K562 (cell line): ENCODE data around the gene PLAC9. TPM values are rescaled to one million over a fixed set of nuclear protein-coding genes. Genes with fewer than 3 reads are reported as not detected.

Experiments used
- ARID1B ChIP-seq: fragments of 450-650 bp; IDR thresholded peaks from 2 replicates; pipeline ENCODE4 v1.6.1; 2016; ENCODE audit warnings: antibody characterized with exemption, mild to moderate bottlenecking, inconsistent platforms
- ATF3 ChIP-seq, 2 experiments: fragments of 450-650 bp in 1 of 2; sonication (generic) in 1 of 2; formaldehyde crosslinking in 1 of 2; IDR thresholded peaks in 1 of 2; conservative IDR thresholded peaks in 1 of 2; 2 replicates each; pipeline versions ENCODE4 v1.6.1 to v1.8.1; 2016 to 2023; ENCODE audit warnings: mild to moderate bottlenecking in 2 of 2, moderate library complexity in 2 of 2, inconsistent platforms in 1 of 2, missing genetic modification reagents in 1 of 2
- CBX8 ChIP-seq: fragments of 200-600 bp; sonication (generic); IDR thresholded peaks from 2 replicates; pipeline ENCODE4 v1.6.1; 2012; ENCODE audit warnings: borderline replicate concordance, mixed run types, low read depth, mild to moderate bottlenecking, moderate library complexity, mixed read lengths, low read length, control low read depth, inconsistent platforms; ENCODE audit not compliant: poor library complexity, severe bottlenecking; ENCODE audit errors: extremely low read depth
- CCAR2 ChIP-seq: fragments of 200-400 bp; formaldehyde crosslinking; IDR thresholded peaks from 2 replicates; pipeline ENCODE4 v1.6.1; 2017; ENCODE audit warnings: mild to moderate bottlenecking, low read depth, low read length
- DPF2 ChIP-seq: fragments of 450-650 bp; IDR thresholded peaks from 2 replicates; pipeline ENCODE4 v1.6.1; 2016
- FOXO4 ChIP-seq: fragments of 450-650 bp; formaldehyde crosslinking; IDR thresholded peaks from 2 replicates; pipeline ENCODE4 v1.4.0; 2020; ENCODE audit warnings: mild to moderate bottlenecking, moderate library complexity
- GABPB1 ChIP-seq: sonication (generic); formaldehyde crosslinking; IDR thresholded peaks from 2 replicates; pipeline ENCODE4 v1.8.0; 2022; ENCODE audit warnings: mild to moderate bottlenecking, missing genetic modification reagents
- GABPB2 ChIP-seq: fragments of 250-450 bp; sonication (Bioruptor Pico); conservative IDR thresholded peaks from 2 replicates; pipeline ENCODE4 v1.5.1; 2021; ENCODE audit warnings: mild to moderate bottlenecking
- GTF2E2 ChIP-seq: fragments of 200-800 bp; sonication (Bioruptor generic); IDR thresholded peaks from 2 replicates; pipeline ENCODE4 v1.6.1; 2016; ENCODE audit warnings: missing genetic modification characterization, missing compliant biosample characterization
- IFI16 ChIP-seq: fragments of 250-450 bp; sonication (Bioruptor Pico); IDR thresholded peaks from 2 replicates; pipeline ENCODE4 v2.1.2; 2022; ENCODE audit warnings: mild to moderate bottlenecking, inconsistent platforms
- IRF1 ChIP-seq: sonication (generic); formaldehyde crosslinking; IDR thresholded peaks from 2 replicates; pipeline ENCODE4 v1.8.0; 2022; ENCODE audit warnings: missing genetic modification reagents, mild to moderate bottlenecking, borderline replicate concordance
- KAT7 ChIP-seq: sonication (generic); formaldehyde crosslinking; IDR thresholded peaks from 2 replicates; pipeline ENCODE4 v1.8.0; 2022; ENCODE audit warnings: missing genetic modification reagents, mild to moderate bottlenecking, borderline replicate concordance
- NR0B1 ChIP-seq: fragments of 450-650 bp; IDR thresholded peaks from one replicate; pipeline ENCODE4 v1.6.1; 2018; ENCODE audit warnings: mild to moderate bottlenecking, moderate library complexity; ENCODE audit not compliant: partially characterized antibody
- POU5F1 ChIP-seq: fragments of 150-350 bp; IDR thresholded peaks from 2 replicates; pipeline ENCODE4 v1.6.1; 2014; ENCODE audit warnings: borderline replicate concordance, low read length, low read depth, mild to moderate bottlenecking; ENCODE audit not compliant: partially characterized antibody
- PTBP1 ChIP-seq: fragments of 200-400 bp; formaldehyde crosslinking; IDR thresholded peaks from 2 replicates; pipeline ENCODE4 v1.6.1; 2017; ENCODE audit warnings: low read depth, low read length
- RB1 ChIP-seq: fragments of 450-650 bp; IDR thresholded peaks from 2 replicates; pipeline ENCODE4 v1.6.1; 2017; ENCODE audit warnings: low read depth, mild to moderate bottlenecking
- RBM39 ChIP-seq: fragments of 200-400 bp; formaldehyde crosslinking; optimal IDR thresholded peaks from 2 replicates; pipeline ENCODE3; 2018; ENCODE audit warnings: low read depth, low read length
- U2AF2 ChIP-seq: fragments of 200-400 bp; formaldehyde crosslinking; optimal IDR thresholded peaks from 2 replicates; pipeline ENCODE3; 2017; ENCODE audit warnings: low read depth, mild to moderate bottlenecking, low read length
- ZBTB1 ChIP-seq: sonication (generic); formaldehyde crosslinking; IDR thresholded peaks from 2 replicates; pipeline ENCODE4 v1.8.1; 2023; ENCODE audit warnings: missing genetic modification reagents, low read depth, mild to moderate bottlenecking, borderline replicate concordance
- ZNF134 ChIP-seq: fragments of 250-450 bp; sonication (Bioruptor Pico); conservative IDR thresholded peaks from 2 replicates; pipeline ENCODE4 v1.4.0; 2020
- ZNF277 ChIP-seq: fragments of 250-450 bp; sonication (Bioruptor Pico); IDR thresholded peaks from 2 replicates; pipeline ENCODE4 v1.8.0; 2022; ENCODE audit warnings: inconsistent platforms, mild to moderate bottlenecking, moderate library complexity, borderline replicate concordance
- ZNF384 ChIP-seq: IDR thresholded peaks from 2 replicates; pipeline ENCODE4 v1.6.1; 2012; ENCODE audit warnings: low read depth, low read length, improper control_type of control experiment
- ZNF583 ChIP-seq: fragments of 250-450 bp; sonication (Bioruptor Pico); IDR thresholded peaks from 2 replicates; pipeline ENCODE4 v1.4.0; 2020
- ZNF644 ChIP-seq: fragments of 200-800 bp; sonication (Bioruptor generic); IDR thresholded peaks from 2 replicates; pipeline ENCODE4 v1.6.1; 2016; ENCODE audit warnings: low read depth, missing genetic modification characterization, missing compliant biosample characterization
- polyA plus RNA-seq, 8 experiments: library from polyadenylated mRNA; depleted of rRNA in 4 of 8; stranded (reverse) in 5 of 8; unstranded in 3 of 8; fragments of >200 nt; fragmentation: Nextera tagmentation in 2 of 8; fragmentation: Illumina TruSeq in 1 of 8; extraction: Ambion mirVana in 2 of 8; extraction: Trizol in 1 of 8; gene quantifications; 2 replicates each; pipeline versions ENCODE4 v1.2.1 to v1.2.3, GENCODE V29; 2011 to 2014; ENCODE audit warnings: inconsistent platforms in 1 of 8, missing spikeins in 1 of 8
- total RNA-seq, 7 experiments: library from RNA; depleted of rRNA in 6 of 7; stranded (reverse); fragments of >200 nt in 6 of 7; fragmentation: Illumina TruSeq in 2 of 7; extraction: Trizol in 2 of 7; gene quantifications; 2 replicates each; pipeline versions ENCODE4 v1.2.1 to v1.2.3, GENCODE V29; 2011 to 2021; ENCODE audit warnings: low replicate concordance in 1 of 7

Gene PLAC9
- total and polyA plus RNA-seq, 9 of the 15 experiments (the other 6 are each of a cell fraction or from before 2014, with no cell fraction given), result not detected

- TF ChIP-seq FOXO4 (CRISPR knock-in tag) (no peak), POU5F1 (no peak), CCAR2 (no peak), IRF1 (no peak), ZNF384 (no peak), DPF2 (peak; percentile 77), IFI16 (CRISPR knock-in tag) (no peak), PTBP1 (no peak), ZNF134 (CRISPR knock-in tag) (no peak), RB1 (no peak), ATF3 (IDR thresholded peaks at IDR 0.05) (peak; percentile 97), ATF3 (CRISPR knock-in tag; conservative IDR thresholded peaks at IDR 0.05) (peak; percentile 91), ZBTB1 (CRISPR knock-in tag) (no peak), GABPB2 (CRISPR knock-in tag) (no peak), KAT7 (no peak), ARID1B (peak; percentile 77), NR0B1 (no peak), ZNF583 (CRISPR knock-in tag) (no peak), RBM39 (no peak), GTF2E2 (no peak), U2AF2 (no peak), GABPB1 (CRISPR knock-in tag) (peak; percentile 75), CBX8 (no peak), ZNF277 (CRISPR knock-in tag) (no peak), ZNF644 (tag) (no peak)
Observed at GRCh38 chr10:80158598-80159127, 26.1 kb downstream of the PLAC9 start (continued).
